Ishikawa (cell line): Measurements from ENCODE around the gene CRAMP1.

Experiments
- CEBPB ChIP-seq: IDR thresholded peaks from 2 replicates; pipeline ENCODE4 v1.6.1; 2012
- CREB1 ChIP-seq: IDR thresholded peaks from 2 replicates; pipeline ENCODE4 v1.6.1; 2012; ENCODE audit warnings: low read depth
- EGR1 ChIP-seq: IDR thresholded peaks from 2 replicates; pipeline ENCODE4 v1.6.1; 2012
- EP300 ChIP-seq: IDR thresholded peaks from 2 replicates; pipeline ENCODE4 v1.6.1; 2012; ENCODE audit warnings: borderline replicate concordance
- FOXM1 ChIP-seq: IDR thresholded peaks from 2 replicates; pipeline ENCODE4 v1.6.1; 2012; ENCODE audit warnings: low read depth, borderline replicate concordance
- NFIC ChIP-seq: IDR thresholded peaks from 2 replicates; pipeline ENCODE4 v1.6.1; 2012
- RAD21 ChIP-seq: IDR thresholded peaks from 2 replicates; pipeline ENCODE4 v1.6.1; 2012; ENCODE audit warnings: low read depth
- TAF1 ChIP-seq: IDR thresholded peaks from 2 replicates; pipeline ENCODE4 v1.6.1; 2012; ENCODE audit warnings: low read depth, mild to moderate bottlenecking
- TCF12 ChIP-seq: IDR thresholded peaks from 2 replicates; pipeline ENCODE4 v1.6.1; 2012; ENCODE audit warnings: low read depth
- TEAD4 ChIP-seq: IDR thresholded peaks from 2 replicates; pipeline ENCODE4 v1.6.1; 2012
- YY1 ChIP-seq: IDR thresholded peaks from 2 replicates; pipeline ENCODE4 v1.6.1; 2012; ENCODE audit warnings: low read depth
- ZBTB7A ChIP-seq: IDR thresholded peaks from 2 replicates; pipeline ENCODE4 v1.6.1; 2012; ENCODE audit warnings: low read depth
- TF ChIP-seq, protein P1 (sequence below): IDR thresholded peaks from 2 replicates; pipeline ENCODE4 v1.6.1; 2012
- TF ChIP-seq, protein P2 (sequence below): IDR thresholded peaks from 2 replicates; pipeline ENCODE4 v1.6.1; 2012; ENCODE audit warnings: low read depth, mild to moderate bottlenecking
- TF ChIP-seq, protein P3 (sequence below): IDR thresholded peaks from 2 replicates; pipeline ENCODE4 v1.6.1; 2012

CRAMP1 gene

DNA sequence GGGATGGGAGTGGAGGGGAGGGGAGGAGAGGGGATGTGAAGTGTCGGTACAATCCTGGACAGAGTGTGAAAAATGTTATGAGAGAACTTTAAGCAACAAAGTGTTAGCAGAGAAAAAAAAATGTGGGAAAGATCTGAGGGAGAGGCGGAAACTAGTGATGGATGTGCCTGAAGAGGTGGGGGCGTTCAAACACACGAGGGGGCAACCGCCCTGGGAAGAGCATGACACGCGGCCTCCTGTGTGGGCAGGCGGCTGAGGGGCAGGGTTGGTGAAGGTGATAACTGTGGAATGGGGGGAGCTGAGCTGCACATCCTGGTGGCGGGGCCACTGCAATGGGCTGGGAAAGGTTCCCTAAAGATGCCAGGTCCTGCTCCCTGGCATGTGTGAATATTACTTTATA, 30.4 kb upstream of the CRAMP1 start:
- TF ChIP-seq NFIC: no peak
- no peak for TF ChIP-seq YY1
- no peak for TF ChIP-seq FOXM1
- TF ChIP-seq, protein P1, sequence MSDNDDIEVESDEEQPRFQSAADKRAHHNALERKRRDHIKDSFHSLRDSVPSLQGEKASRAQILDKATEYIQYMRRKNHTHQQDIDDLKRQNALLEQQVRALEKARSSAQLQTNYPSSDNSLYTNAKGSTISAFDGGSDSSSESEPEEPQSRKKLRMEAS: no peak
- TF ChIP-seq CREB1: no peak
- TF ChIP-seq, protein P2, sequence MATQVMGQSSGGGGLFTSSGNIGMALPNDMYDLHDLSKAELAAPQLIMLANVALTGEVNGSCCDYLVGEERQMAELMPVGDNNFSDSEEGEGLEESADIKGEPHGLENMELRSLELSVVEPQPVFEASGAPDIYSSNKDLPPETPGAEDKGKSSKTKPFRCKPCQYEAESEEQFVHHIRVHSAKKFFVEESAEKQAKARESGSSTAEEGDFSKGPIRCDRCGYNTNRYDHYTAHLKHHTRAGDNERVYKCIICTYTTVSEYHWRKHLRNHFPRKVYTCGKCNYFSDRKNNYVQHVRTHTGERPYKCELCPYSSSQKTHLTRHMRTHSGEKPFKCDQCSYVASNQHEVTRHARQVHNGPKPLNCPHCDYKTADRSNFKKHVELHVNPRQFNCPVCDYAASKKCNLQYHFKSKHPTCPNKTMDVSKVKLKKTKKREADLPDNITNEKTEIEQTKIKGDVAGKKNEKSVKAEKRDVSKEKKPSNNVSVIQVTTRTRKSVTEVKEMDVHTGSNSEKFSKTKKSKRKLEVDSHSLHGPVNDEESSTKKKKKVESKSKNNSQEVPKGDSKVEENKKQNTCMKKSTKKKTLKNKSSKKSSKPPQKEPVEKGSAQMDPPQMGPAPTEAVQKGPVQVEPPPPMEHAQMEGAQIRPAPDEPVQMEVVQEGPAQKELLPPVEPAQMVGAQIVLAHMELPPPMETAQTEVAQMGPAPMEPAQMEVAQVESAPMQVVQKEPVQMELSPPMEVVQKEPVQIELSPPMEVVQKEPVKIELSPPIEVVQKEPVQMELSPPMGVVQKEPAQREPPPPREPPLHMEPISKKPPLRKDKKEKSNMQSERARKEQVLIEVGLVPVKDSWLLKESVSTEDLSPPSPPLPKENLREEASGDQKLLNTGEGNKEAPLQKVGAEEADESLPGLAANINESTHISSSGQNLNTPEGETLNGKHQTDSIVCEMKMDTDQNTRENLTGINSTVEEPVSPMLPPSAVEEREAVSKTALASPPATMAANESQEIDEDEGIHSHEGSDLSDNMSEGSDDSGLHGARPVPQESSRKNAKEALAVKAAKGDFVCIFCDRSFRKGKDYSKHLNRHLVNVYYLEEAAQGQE: no peak
- TF ChIP-seq RAD21: no peak
- no peak for TF ChIP-seq TCF12
- TF ChIP-seq ZBTB7A: no peak
- TF ChIP-seq EGR1: no peak
- TF ChIP-seq TAF1: no peak
- TF ChIP-seq TEAD4: no peak

DNA sequence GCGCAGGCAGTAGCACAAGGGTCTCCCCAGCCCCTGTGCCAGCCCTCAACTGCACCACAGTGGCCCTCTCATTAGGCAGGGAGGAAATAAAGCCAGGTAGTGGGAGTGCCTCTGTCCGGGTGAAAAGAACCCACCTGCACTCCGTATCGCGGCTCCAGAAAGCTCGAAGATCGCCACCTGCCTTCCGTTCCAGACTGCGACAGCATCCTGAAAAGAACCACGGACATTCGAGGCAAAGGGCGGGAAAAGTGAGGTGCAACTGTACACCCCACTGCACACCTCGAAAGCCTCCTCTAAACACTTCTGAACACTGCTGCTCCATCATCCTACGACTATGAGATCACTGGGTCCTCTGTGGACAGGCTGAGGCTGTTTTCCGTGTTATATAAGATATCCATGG, 29.0 kb upstream of the CRAMP1 start:
- TF ChIP-seq RAD21: no peak
- no peak for TF ChIP-seq CEBPB
- no peak for TF ChIP-seq EP300
- TF ChIP-seq, protein P1: no peak
- TF ChIP-seq FOXM1: no peak
- TF ChIP-seq EGR1: no peak

DNA sequence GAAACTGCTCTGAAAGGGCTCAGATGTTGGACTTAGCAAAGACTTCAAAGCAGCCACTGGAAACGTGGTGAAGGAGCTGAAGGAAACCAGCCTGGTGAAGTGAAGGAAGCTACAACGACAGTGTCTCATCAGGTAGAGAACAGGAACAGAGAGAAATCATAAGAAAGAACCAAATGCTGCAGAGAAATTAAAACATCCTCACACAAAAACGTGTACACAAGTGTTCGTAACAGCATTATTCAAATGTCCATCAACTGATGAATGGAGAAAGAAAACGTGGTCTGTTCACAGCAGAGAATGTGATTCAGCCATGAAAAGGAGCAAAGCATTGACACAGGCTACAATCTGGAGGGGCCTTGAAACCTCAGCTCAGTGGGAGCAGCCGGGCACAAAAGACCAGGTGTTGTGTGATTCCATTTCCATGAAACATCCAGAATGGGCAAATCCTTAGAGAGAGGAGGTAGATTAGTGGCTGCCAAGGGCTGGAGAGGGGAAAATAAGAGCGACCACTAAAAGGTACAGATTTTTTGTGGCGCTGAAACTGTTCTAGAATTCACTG, 27.2 kb upstream of the CRAMP1 start:
- TF ChIP-seq ZBTB7A (no peak), FOXM1 (no peak)

DNA sequence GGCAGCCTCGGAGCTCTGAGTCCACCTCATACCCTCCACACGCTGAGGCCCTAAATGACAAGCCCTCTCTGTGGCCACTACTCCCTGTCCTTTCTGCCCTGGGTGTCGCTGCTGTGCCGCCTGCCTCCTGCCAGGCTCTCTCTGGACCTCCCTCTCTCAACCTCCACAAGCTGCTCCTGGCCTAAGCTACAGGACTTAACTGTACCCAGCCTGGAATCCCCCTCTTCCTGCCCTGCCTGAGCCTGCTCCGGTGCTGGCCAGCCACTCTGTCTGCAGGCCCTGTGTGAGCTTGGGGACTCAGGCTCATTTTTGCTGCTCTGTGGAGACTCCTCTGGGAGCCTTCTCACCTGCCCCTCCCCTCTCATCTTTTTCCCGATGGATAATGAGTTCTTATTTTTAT, 21.8 kb upstream of the CRAMP1 start:
- no peak for TF ChIP-seq FOXM1
- no peak for TF ChIP-seq RAD21
- TF ChIP-seq, protein P3, sequence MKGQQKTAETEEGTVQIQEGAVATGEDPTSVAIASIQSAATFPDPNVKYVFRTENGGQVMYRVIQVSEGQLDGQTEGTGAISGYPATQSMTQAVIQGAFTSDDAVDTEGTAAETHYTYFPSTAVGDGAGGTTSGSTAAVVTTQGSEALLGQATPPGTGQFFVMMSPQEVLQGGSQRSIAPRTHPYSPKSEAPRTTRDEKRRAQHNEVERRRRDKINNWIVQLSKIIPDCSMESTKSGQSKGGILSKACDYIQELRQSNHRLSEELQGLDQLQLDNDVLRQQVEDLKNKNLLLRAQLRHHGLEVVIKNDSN: no peak
- no peak for TF ChIP-seq CREB1
- TF ChIP-seq YY1: no peak
- TF ChIP-seq NFIC: no peak
- no peak for TF ChIP-seq TEAD4
- TF ChIP-seq ZBTB7A: no peak
- TF ChIP-seq, protein P2: no peak
- TF ChIP-seq CEBPB: no peak
- no peak for TF ChIP-seq TAF1
- no peak for TF ChIP-seq TCF12
- TF ChIP-seq EP300: no peak
- no peak for TF ChIP-seq EGR1
- TF ChIP-seq, protein P1: no peak

DNA sequence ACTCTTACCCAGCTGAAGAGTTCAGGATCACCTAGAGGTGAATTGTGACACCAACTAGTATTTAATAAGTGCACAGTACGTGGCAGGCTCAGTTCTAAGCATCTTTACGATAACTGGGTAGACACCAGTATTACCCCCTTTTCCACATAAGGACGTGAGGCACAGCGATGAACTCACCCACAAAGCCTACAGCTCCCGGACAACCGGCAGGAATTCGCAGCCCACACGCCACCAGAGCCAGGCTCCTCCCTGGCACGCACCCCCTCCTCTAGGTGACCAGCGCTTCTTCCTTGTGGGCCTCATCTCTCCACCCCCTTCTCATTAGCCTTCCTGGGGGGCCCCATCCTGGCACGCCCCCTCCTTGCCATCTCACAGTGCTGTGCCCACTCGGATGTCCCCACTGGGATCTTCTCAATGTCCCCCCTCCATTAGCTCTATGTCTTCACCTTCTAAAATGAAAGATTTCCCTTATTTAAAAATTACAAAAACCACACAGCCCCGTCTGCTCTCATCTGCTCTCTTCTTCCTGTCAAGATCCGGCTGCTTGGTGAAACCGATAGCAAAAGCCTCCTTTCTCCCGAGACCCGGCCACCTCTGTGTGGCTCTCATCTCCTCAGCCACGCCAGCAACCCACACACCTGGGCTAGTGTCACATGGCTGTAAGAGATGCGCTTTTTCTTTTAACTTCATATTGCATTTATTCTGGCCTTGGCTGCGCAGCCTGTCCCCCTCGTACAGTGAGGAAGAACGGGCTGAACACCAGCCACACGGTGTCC, 21.0 kb upstream of the CRAMP1 start:
- TF ChIP-seq TEAD4 (no peak), TAF1 (no peak), CEBPB (no peak), EGR1 (no peak), NFIC (no peak), CREB1 (no peak), TCF12 (no peak), EP300 (no peak), FOXM1 (no peak)
- TF ChIP-seq, protein P1: no peak
- TF ChIP-seq, protein P3: no peak
- TF ChIP-seq, protein P2: no peak
